Lower lobe of right lung (tissue), 2 donors: ENCODE measurements around the gene MAGI1. TPM values are rescaled to one million over a fixed set of nuclear protein-coding genes. Genes with fewer than 3 reads are reported as not detected.

Experiments
- ATAC-seq, 2 donors: fragments of 200-7000 bp; cut with Tn5 transposase; one replicate each; pipeline ENCODE4 v1.9.1; 2020 to 2022; ENCODE audit warnings: mild to moderate bottlenecking in 2 of 2, moderate library complexity in 2 of 2
- DNase-seq: peaks from one replicate; pipeline ENCODE4 v3.0.0-alpha.2; 2020
- H3K27ac ChIP-seq: fragments of 200-600 bp; one replicate; pipeline ENCODE4 v1.8.0; 2022
- H3K27me3 ChIP-seq: fragments of 200-600 bp; one replicate; pipeline ENCODE4 v1.8.0; 2022; ENCODE audit warnings: low read depth
- H3K36me3 ChIP-seq: fragments of 200-600 bp; one replicate; pipeline ENCODE4 v1.8.0; 2022; ENCODE audit warnings: mild to moderate bottlenecking
- H3K4me1 ChIP-seq: fragments of 200-600 bp; one replicate; pipeline ENCODE4 v1.8.0; 2022
- H3K4me3 ChIP-seq: fragments of 200-600 bp; one replicate; pipeline ENCODE4 v1.8.0; 2022; ENCODE audit warnings: mild to moderate bottlenecking
- H3K9me3 ChIP-seq: fragments of 200-600 bp; one replicate; pipeline ENCODE4 v1.8.0; 2022
- intact Hi-C: fragments of 100-400 bp; cut with DNase I; formaldehyde crosslinking; loops from one replicate; pipeline ENCODE4 v1.11.0; 2022
- total RNA-seq: library from RNA; stranded (reverse); fragmentation: NEBNext Ultra II Directional; extraction: Animal tissue kit (Norgen Biotek cat#: 25700); gene quantifications from one replicate; pipeline ENCODE4 v1.2.1, GENCODE V29; 2021
- TF ChIP-seq, protein P1 (sequence below): fragments of 200-600 bp; IDR thresholded peaks from one replicate; pipeline ENCODE4 v1.8.0; 2022; ENCODE audit warnings: antibody characterized with exemption, mild to moderate bottlenecking
- donor health status: DM: no; HTN: yes; CAD: no; lungs with severe emphysema.

Gene MAGI1
- total RNA-seq, 1 donor from 2014 or later, result 35.5 TPM

DNA sequence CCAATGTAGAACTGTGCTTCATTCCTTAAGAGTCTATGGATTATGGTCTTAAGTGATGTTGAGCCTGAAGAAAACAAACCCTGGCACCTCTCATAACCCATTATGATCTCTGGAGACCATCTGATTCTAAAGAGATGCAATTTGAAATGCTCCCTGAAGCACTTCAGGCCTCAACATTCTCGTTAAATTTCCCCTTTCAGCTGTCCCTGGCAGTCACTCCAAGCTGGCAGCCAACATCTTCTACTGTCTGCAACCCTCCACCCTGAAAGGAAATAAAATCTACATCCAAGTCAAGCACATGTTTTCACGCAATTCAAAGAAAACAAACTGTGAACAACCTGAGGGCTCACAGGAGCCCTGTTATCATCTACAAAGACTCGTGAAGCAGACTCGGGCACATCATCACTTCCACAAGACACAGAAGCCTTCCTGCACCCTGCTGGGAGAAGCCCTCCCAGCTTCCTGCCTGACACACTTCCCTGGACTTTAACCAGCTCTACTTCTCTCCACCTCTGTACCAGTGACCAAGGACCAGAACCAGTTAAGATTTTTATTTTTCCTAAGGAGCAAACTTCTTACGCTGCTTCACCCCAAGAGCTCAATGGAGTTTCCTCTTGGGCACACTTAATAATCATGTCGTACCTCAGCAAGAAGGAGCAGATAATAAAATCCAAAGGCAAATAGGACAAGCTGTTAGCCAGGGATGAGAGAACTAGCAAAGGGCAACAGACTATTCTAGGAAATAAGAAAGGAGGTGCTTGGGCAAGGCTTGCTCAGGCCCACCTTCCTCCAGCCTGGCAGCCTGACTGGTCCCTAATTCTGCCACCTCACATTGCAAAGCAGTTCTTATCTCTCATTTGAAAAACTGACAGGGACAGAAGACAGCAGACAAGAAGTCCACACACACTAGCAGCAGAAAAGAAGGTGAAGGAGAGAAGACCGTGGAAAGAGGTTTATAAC is 67.1 kb downstream of the MAGI1 start:
- no peak overlapping the region for H3K4me3 ChIP-seq
- intact Hi-C loops, result no loop called here
- peak overlapping the region; percentile 11 for H3K27ac ChIP-seq
- ATAC-seq, result no peak
- H3K27me3 ChIP-seq, result no peaks in the 10 kb centered on the region
- no peaks in the 10 kb centered on the region for H3K9me3 ChIP-seq
- H3K4me1 ChIP-seq, result peaks cover 15% of the 10 kb centered on the region
- no peaks in the 10 kb centered on the region for H3K36me3 ChIP-seq
- no peak for DNase-seq
- TF ChIP-seq, protein P1, sequence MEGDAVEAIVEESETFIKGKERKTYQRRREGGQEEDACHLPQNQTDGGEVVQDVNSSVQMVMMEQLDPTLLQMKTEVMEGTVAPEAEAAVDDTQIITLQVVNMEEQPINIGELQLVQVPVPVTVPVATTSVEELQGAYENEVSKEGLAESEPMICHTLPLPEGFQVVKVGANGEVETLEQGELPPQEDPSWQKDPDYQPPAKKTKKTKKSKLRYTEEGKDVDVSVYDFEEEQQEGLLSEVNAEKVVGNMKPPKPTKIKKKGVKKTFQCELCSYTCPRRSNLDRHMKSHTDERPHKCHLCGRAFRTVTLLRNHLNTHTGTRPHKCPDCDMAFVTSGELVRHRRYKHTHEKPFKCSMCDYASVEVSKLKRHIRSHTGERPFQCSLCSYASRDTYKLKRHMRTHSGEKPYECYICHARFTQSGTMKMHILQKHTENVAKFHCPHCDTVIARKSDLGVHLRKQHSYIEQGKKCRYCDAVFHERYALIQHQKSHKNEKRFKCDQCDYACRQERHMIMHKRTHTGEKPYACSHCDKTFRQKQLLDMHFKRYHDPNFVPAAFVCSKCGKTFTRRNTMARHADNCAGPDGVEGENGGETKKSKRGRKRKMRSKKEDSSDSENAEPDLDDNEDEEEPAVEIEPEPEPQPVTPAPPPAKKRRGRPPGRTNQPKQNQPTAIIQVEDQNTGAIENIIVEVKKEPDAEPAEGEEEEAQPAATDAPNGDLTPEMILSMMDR, result no peak

DNA sequence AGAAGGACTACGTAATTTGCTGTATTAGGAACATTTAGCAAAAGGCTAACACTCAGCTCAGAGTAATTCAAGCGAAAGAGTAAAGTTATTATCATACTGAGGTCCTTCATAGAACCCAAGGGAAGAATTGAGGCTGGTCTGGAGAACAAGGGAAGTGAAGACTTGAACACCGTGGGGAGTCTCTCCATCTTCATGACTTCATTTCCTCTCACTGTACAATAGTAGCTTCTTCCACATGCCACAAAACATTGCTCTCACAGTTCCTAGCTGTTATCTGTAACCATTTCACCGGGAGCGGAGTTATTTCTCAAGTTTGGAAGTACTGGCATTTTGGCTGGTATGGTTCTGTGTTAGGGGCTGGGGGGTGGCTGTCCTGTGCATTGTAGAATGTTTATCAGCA is 69.7 kb downstream of the MAGI1 start:
- no peaks in the 10 kb centered on the region for H3K36me3 ChIP-seq
- H3K4me1 ChIP-seq, result peaks cover 15% of the 10 kb centered on the region
- no peak for DNase-seq
- TF ChIP-seq, protein P1, result no peak
- H3K9me3 ChIP-seq, result no peaks in the 10 kb centered on the region
- no peak for ATAC-seq
- no peaks in the 10 kb centered on the region for H3K27me3 ChIP-seq
- H3K27ac ChIP-seq, result no peak overlapping the region
- no peak overlapping the region for H3K4me3 ChIP-seq
- intact Hi-C loops, result no loop called here

DNA sequence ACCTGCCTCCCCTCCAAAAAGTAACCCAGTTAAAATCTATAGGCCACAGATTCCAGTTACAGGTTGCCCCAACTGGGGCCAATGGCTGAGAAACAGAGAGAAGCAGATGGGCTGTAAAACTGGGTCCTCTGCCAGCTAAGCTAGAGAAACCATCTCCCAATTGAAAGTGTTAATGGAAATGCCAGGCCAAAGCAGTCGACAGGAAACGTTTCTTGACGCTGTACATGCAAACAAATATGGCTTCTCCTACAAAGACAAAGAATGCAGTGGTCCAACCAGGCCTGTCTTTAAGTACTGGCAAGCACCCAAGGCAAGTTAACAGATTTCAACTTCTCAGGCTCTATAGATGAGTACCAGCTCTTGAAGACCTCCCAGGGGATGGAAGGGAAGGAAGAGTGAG is 71.3 kb downstream of the MAGI1 start:
- no peak overlapping the region for H3K4me3 ChIP-seq
- peaks cover 15% of the 10 kb centered on the region for H3K4me1 ChIP-seq
- no peaks in the 10 kb centered on the region for H3K9me3 ChIP-seq
- TF ChIP-seq, protein P1, result no peak
- no peak overlapping the region for H3K27ac ChIP-seq
- H3K36me3 ChIP-seq, result no peaks in the 10 kb centered on the region
- intact Hi-C loops, result no loop called here
- DNase-seq, result no peak
- ATAC-seq, result no peak
- H3K27me3 ChIP-seq, result no peaks in the 10 kb centered on the region

DNA sequence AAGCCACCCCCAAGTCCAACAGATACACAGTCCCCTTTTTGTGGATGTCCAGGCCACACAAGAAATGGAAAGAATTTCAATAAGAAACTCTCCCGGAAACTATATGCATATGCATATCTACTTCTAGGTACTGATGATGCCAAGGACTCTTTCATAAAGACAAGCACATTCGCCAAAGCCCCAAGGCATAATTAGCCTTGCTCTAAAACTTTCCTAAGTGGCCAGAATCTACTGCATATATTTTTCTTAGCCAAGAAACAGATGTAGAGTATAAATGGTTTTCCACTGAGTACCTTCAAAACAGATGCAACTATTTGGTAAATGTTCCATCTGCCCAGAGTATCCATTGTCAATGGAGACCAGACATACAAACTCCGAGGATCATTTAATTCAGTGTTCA is 73.9 kb downstream of the MAGI1 start:
- no peak overlapping the region for H3K4me3 ChIP-seq
- no peak overlapping the region for H3K27ac ChIP-seq
- peaks cover 7% of the 10 kb centered on the region for H3K4me1 ChIP-seq
- H3K27me3 ChIP-seq, result no peaks in the 10 kb centered on the region
- no peaks in the 10 kb centered on the region for H3K9me3 ChIP-seq
- H3K36me3 ChIP-seq, result no peaks in the 10 kb centered on the region
- intact Hi-C loops, result no loop called here
- DNase-seq, result no peak
- TF ChIP-seq, protein P1, result no peak
- ATAC-seq, result no peak

DNA sequence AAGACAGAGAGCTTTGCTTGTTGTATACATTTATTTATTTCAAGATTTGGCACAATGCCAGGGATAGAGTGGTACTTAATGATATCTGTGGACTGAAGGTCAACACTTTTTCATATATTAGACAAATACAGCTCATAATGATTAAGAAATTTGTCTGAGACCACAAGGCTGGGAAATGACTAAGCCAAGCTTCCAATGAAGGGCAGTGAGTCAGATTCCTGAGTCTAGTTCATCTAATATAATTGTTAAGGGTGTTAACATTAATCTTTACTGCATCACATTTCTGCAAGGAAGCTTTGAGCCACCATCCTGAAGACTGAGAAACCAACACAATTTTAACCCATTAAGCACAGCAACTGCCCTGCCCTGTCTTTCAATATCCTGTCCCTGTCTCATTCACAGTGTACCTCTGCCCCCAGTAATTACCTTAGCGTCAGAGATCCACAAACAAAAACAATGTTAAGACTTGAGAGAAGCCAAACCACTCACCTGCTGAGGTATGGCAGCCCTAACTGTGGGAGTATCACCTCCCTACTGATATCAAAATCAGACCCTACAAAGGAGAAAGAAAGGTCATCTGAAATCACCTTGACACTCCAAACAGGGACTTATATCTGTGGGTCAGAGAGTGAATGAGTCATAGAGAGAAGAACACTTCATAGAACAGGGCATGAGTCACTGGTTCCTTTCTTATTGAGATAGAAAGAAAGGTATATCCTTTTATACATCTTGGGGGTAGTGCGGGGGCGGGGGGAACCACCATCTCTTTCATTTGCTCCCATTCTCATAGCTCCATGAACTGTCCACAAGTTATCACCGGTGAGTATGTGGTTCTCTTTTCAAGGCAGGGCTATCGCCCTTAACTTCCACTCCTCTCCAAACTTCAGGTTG is 74.7 kb downstream of the MAGI1 start:
- ATAC-seq (peak; percentile 66 to 85), DNase-seq (no peak)
- no peak overlapping the region for H3K27ac ChIP-seq

More for the DNA sequence above, 74.7 kb downstream of the MAGI1 start:
- Histone ChIP-seq H3K4me3 (no peak overlapping the region), H3K4me1 (peaks cover 7% of the 10 kb centered on the region), H3K27me3 (no peaks in the 10 kb centered on the region), H3K36me3 (no peaks in the 10 kb centered on the region), H3K9me3 (no peaks in the 10 kb centered on the region)
- intact Hi-C loops, result no loop called here
- TF ChIP-seq, protein P1, result no peak
